Ishikawa (cell line): ENCODE results near the gene LPP.

Source experiments
- CEBPB ChIP-seq: IDR thresholded peaks from 2 replicates; pipeline ENCODE4 v1.6.1; 2012
- EGR1 ChIP-seq: IDR thresholded peaks from 2 replicates; pipeline ENCODE4 v1.6.1; 2012
- EP300 ChIP-seq: IDR thresholded peaks from 2 replicates; pipeline ENCODE4 v1.6.1; 2012; ENCODE audit warnings: borderline replicate concordance
- FOXM1 ChIP-seq: IDR thresholded peaks from 2 replicates; pipeline ENCODE4 v1.6.1; 2012; ENCODE audit warnings: low read depth, borderline replicate concordance
- MAX ChIP-seq: IDR thresholded peaks from 2 replicates; pipeline ENCODE4 v1.6.1; 2012
- NFIC ChIP-seq: IDR thresholded peaks from 2 replicates; pipeline ENCODE4 v1.6.1; 2012
- RAD21 ChIP-seq: IDR thresholded peaks from 2 replicates; pipeline ENCODE4 v1.6.1; 2012; ENCODE audit warnings: low read depth
- TAF1 ChIP-seq: IDR thresholded peaks from 2 replicates; pipeline ENCODE4 v1.6.1; 2012; ENCODE audit warnings: low read depth, mild to moderate bottlenecking
- TCF12 ChIP-seq: IDR thresholded peaks from 2 replicates; pipeline ENCODE4 v1.6.1; 2012; ENCODE audit warnings: low read depth
- YY1 ChIP-seq: IDR thresholded peaks from 2 replicates; pipeline ENCODE4 v1.6.1; 2012; ENCODE audit warnings: low read depth

DNA sequence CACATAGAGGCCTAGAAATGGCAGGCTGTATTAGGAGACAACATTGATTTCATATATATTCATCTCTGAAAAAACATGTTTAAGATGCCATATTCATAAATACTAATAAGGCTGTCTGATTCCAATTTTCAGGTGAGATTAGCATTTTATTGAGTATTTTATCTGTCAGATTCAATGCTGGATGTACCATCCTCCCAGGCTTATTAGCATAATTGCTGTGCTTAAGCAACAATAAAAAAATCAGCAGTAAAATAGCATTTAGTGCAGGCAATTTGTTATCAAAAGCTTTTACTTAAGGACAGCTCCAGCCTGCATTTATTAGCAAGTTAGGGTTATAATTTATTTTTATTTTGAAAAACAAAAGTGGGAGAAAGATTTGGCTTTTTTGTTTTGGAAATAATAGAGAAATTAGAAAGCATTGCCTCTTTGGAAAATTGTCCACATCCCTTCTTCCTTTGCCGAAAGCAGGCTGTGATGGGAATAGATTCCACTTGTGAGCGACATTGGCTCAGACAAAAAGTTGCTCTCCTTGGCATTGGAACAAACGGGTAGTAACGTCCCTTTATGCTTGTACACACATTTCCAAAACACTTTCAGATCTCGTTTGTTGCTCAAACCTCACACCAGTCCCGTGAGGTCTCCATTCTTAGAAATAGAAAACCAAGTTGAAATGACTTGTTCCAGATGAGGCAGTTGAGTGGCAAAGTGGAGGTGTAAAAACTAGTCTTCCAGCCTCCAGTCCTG lies 134.0 kb downstream of the LPP start:
- TF ChIP-seq NFIC, result no peak
- no peak for TF ChIP-seq EGR1
- TF ChIP-seq CEBPB, result no peak
- no peak for TF ChIP-seq RAD21
- TF ChIP-seq EP300, result no peak
- TF ChIP-seq TCF12, result no peak
- no peak for TF ChIP-seq MAX
- TF ChIP-seq YY1, result no peak
- TF ChIP-seq TAF1, result no peak
- TF ChIP-seq FOXM1, result no peak
